Hematopoietic multipotent progenitor cell (in vitro differentiated cells): ENCODE results near the gene C2orf74. TPM values are rescaled to one million over a fixed set of nuclear protein-coding genes. Genes with fewer than 3 reads are reported as not detected.
"Not testable (repeated sequence)": the region's sequence is repeated elsewhere in the genome, so short reads cannot be mapped to it uniquely, and the experiment has no call there.

Experiments
- DNase-seq, 3 donors: peaks; one replicate each; pipeline ENCODE4 v3.0.0-alpha.2; 2011 to 2015; ENCODE audit warnings: low read depth in 2 of 3, low spot score in 2 of 3
- total RNA-seq: library from RNA; depleted of rRNA; stranded (reverse); fragments of >200 nt; gene quantifications from one replicate; pipeline ENCODE4 v1.2.3, GENCODE V29; 2012

The C2orf74 gene
- total RNA-seq, 1 donor, result 4.8 TPM

DNA sequence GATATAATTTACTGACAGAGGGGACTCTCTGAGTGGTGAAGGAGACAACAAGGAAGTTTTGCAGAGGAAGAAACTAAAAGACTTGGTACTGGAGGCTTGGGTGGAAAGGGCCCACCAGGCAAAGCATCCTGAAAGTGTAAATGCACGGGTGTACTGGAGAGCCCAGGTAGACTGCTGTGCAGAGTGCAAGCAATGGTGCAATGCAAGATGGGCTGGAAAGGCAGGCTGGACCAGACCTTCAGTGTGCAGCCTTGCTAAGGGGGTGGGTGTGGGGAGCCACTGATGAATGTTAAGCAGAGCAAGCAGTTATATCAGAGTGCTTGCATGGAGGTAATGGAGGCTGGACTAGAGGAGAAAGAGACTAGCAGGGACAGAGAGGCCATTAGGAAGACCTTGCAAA lies 10.7 kb downstream of the C2orf74 start:
- no peak for DNase-seq

- no peak for DNase-seq
These were observed 11.1 kb downstream of the C2orf74 start for GRCh38 chr2:61173116-61173515.

DNA sequence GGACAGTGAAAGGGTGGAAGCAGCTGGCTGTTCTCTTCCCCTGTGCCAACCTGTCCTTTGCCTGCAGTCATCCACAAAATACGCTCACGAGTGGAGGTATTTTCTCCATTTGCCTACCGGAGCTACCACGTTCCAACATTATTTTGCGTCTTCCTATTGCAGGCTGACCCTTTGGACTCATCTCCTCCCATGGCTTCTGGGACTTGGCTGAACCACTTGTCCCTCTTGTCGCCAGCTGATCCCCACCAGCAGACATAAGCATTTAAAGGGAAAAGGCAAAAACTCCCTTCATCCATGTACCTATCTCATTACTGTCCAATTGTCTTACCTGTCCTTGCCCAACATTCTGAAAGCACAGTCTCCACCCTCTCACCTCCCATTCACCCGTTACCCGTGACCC lies 13.0 kb downstream of the C2orf74 start:
- no peak for DNase-seq

GRCh38 chr2:61176755-61177726 lies 15.1 kb downstream of the C2orf74 start:
- peak; percentile 83 to 94 (median 91) for DNase-seq

DNA sequence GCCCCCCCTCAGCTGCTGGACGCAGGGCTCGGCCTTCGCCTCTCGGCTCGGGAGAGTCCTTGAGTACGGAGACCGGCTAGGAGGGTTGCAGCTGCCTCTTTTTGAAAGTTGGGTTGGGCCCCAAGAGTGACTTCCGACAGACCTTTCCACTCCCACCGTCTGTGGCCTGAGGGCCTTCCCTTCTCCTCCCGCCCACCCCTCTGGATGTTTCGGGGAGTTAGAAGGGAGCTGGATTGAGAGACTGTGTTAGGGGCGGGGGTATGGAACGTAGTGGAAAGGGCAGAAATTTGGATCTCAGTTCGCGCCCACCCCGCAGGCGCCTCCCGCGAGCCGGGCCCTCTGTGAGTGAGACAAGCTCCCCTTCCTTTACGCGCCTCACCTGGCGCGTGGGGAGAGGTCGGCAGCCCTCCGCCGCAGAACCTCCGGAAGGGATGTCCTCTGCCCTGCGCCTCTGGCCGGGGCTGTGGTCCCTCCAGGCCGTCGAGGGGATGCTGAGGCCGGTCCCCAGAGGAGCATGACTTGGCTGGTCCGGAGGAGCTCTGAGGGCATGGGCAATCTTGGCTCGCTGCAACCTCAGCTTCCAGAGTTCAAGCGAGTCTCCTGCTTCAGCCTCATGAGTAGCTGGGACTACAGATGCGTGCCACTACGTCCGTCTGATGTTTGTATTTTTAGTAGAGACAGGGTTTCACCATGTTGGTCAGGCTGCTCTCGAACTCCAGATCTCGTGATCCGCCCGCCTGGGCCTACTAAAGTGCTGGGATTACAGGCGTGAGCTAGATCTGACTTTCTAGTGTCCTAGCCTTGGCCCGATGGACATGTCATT lies 15.9 kb downstream of the C2orf74 start:
- peak; percentile 35 to 60 (median 49) for DNase-seq

GRCh38 chr2:61178603-61179545 lies 16.9 kb downstream of the C2orf74 start:
- no peak for DNase-seq

DNA sequence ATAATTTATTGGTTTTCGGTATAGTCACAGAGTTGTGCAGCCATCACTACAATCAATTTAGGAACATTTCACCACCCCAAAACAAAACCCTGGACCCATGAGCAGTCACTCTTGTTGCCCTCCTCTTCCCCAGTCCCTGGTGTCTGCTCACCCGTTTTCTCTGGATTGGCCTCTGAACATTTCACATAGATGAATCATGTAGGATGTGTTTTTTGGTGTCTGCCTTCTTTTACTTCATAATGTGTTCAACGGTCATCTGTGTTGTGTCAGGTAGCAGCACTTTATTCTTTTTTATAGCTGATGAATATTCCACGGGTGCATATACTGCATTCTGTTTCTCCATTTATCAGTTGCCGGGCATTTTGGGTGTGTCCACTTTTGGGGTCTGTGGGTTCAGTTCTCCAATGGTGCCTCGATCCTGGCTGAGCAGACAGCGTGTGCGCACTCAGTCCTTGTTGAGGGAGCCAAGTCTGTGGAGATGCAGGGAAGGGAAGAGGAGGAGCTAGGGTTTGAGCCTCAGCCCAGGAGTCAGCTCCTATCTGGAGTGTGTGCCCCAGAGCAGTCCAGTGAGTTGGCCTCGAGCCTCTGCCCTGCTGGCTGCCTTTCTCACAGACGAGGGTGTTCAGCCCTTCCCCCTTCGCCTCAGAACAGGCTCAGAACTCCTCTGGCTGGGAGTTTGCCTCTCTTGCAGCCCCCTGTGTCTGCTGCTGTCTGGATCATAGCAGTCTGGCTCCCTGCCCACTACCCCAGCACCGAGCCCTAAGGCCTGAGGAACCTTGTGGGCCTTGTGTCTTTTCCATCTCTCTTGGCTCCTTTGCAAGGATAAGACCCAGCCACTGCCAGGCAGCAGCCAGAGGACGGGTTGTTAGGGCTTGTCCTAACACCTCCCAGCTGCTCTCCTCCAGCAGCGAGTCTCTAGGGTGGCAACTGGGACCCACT lies 18.0 kb downstream of the C2orf74 start:
- DNase-seq, result no peak

GRCh38 chr2:61180686-61181085 lies 18.7 kb downstream of the C2orf74 start:
- no peak for DNase-seq

DNA sequence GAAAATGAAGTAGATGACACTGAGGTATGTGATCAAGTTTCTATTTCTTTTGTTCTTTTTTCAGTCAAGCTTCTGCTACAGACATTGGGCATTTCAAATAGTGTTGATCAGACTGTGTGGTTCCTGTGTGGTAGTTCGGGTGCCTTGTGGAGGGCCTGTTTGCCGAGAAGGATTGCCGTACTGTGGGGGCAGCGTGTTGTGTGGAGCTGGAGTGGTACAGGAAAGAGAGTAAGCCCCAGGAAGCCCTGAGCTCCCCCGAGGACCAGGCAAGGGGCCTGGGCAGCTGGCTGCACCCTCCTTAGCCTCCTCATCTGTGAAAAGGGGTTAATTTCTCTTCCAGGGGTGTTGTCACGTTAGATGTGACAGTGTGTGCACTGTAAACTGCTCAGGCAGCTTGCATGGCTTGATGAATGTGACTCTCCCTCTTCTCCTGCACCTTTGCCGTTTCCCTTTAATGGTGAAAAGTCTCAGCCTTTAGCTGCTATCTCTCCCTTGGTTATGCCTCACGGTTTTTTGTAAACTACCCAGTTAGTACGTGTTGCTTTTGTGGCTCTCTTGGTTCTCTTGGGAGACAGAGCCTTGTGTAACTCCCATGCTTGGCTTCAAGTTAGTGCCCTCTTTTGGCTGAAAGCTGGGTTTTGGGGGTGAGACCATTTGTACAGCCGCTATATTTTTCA lies 19.5 kb downstream of the C2orf74 start:
- DNase-seq, result no peak

- no peak for DNase-seq
These were observed 20.0 kb downstream of the C2orf74 start for GRCh38 chr2:61182059-61182383.

DNA sequence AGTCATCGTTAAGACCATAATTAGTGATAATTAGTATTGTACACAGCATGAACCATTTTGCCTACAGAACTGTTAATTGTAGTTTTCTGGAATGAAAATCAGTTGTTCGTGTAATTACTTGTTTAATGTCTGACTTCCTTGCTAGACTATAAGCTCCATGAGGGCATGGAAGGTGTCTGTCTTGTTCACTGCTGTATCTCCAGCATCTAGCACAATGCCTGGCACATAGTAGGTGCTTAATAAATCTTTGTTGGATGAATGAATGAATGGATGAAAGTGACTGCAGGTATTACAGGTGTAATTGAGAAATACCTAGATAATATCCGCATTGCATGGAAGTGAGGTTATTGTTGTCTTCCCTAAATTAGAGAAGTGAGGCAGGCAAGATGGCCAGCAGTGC lies 21.8 kb downstream of the C2orf74 start:
- DNase-seq, result no peak

- DNase-seq, result no peak
These were observed 22.3 kb downstream of the C2orf74 start for GRCh38 chr2:61184263-61184662.

- DNase-seq, result no peak
These were observed 23.3 kb downstream of the C2orf74 start for GRCh38 chr2:61185231-61185728.

DNA sequence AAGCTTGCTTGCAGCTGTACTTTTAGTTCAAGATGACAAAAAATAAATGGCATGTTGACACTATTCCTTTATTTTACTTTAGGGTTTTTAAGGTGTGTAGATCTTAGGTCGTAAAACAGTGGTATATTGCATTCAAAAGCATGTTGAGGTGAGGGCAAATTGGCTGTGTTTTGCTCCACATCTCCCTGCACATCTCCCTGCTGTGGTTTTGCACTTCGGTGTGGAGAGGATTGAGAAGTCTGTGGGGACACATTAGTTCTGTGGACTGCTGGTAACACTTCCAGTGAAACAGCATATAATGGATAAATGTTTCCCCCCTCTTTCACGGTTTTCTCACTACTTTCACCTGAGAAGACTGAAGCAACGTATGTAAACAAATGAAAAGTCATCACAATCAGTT lies 25.1 kb downstream of the C2orf74 start:
- DNase-seq, result no peak

- DNase-seq, result peak in 1 of 3 donors; percentile 2
These were observed 31.9 kb downstream of the C2orf74 start for GRCh38 chr2:61193670-61194561.

DNA sequence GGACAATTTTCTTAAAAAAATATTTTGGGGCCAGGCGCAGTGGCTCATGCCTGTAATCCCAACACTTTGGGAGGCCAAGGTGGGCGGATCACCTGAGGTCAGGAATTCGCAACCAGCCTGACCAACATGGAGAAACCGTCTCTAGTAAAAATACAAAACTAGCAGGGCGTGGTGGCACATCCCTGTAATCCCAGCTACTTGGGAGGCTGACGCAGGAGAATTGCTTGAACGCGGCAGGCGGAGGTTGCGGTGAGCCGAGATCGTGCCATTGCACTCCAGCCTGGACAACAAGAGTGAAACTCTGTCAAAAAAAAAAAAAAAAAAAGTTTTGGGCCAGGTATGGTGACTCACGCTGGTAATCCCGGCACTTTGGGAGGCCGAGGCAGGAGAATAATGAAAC lies 32.7 kb downstream of the C2orf74 start:
- DNase-seq, result not testable (repeated sequence)

GRCh38 chr2:61196671-61197070 lies 34.7 kb downstream of the C2orf74 start:
- DNase-seq, result no peak

DNA sequence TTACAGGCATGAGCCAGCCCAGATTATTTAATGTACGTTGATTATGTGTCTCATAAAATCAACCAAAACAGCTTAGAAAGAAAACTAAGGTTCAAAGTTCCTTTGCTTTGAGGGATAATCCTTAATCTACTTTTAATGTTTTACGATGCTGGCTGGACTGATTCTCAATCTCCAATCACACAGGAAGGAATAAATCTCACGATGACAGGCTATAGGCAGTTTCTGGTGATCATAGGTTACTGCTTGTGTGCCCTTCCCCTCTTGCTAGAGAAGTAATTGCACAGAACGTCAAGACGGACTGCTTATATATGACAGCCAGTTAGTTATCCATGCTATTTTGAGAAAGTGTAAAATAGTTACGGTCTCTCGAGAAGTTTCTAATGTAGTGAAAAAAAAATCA lies 43.1 kb downstream of the C2orf74 start:
- DNase-seq, result no peak
